Esophagus squamous epithelium (tissue), 4 donors: ENCODE results near the gene COL8A2.

ENCODE experiments used
- POLR2A ChIP-seq, 4 donors: fragments of 450-650 bp; IDR thresholded peaks; one replicate each; pipeline ENCODE4 v1.6.1; 2017; ENCODE audit warnings: antibody characterized with exemption in 4 of 4, mild to moderate bottlenecking in 4 of 4, moderate library complexity in 3 of 4
- TF ChIP-seq, protein P1 (sequence below), 6 experiments: fragments of 450-650 bp in 4 of 6; fragments of 200-600 bp in 2 of 6; sonication (generic) in 2 of 6; IDR thresholded peaks; one replicate each; pipeline ENCODE4 v1.5.1; 2016 to 2019; ENCODE audit warnings: antibody characterized with exemption in 6 of 6, mild to moderate bottlenecking in 4 of 6, moderate library complexity in 4 of 6

DNA sequence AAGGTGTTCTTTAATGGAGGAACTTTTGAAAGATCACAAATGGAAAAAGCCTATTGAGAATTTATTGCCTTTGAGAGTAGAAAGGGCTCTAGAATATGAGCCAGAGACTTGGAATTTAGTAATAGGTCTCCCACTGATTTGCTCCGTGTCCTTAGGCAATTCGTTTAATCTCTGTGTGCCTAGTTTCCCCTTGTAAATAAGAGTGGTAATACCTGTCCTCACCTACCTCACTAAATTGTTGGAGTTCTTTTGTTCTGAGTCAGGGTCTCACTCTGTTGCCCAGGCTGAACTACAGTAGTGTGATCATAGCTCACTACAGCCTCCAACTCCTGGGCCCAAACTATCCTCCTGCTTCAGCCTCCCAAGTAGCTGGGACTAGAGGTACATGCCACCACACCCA lies 56.2 kb downstream of the COL8A2 start:
- TF ChIP-seq, protein P1, sequence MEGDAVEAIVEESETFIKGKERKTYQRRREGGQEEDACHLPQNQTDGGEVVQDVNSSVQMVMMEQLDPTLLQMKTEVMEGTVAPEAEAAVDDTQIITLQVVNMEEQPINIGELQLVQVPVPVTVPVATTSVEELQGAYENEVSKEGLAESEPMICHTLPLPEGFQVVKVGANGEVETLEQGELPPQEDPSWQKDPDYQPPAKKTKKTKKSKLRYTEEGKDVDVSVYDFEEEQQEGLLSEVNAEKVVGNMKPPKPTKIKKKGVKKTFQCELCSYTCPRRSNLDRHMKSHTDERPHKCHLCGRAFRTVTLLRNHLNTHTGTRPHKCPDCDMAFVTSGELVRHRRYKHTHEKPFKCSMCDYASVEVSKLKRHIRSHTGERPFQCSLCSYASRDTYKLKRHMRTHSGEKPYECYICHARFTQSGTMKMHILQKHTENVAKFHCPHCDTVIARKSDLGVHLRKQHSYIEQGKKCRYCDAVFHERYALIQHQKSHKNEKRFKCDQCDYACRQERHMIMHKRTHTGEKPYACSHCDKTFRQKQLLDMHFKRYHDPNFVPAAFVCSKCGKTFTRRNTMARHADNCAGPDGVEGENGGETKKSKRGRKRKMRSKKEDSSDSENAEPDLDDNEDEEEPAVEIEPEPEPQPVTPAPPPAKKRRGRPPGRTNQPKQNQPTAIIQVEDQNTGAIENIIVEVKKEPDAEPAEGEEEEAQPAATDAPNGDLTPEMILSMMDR (IDR thresholded peaks at IDR 0.05): no peak
- TF ChIP-seq POLR2A (IDR thresholded peaks at IDR 0.05): no peak
